ENCODE results near the gene DUS1L.

Gene DUS1L

DNA sequence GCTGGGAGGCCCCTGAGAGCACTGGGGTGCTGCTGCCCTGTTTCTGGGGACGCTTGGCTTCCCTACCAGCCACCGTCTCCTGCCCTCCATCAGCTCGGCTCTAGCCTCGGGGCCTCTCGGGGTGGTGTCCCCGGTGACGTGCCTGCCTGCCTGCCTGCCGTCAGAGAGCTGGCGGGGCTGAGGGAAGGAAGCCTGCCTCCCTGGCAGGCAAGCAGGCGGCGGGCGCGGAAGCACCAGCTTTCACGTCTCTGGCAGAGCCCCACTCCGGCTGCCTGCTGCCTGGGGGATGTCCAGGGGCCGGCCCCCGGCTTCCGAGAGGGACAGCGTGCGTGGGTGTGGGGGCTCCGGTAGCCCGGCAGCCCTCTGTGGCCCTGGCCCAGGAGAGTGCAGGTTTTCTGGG is 52.3 kb downstream of the DUS1L start:
- DNase-seq (ENCODE audit: low read depth) = no peak
- H3K4me3 ChIP-seq (ENCODE audit: control insufficient read depth, low read depth, low read length) = no peak overlapping the region
- TF ChIP-seq, protein P1, sequence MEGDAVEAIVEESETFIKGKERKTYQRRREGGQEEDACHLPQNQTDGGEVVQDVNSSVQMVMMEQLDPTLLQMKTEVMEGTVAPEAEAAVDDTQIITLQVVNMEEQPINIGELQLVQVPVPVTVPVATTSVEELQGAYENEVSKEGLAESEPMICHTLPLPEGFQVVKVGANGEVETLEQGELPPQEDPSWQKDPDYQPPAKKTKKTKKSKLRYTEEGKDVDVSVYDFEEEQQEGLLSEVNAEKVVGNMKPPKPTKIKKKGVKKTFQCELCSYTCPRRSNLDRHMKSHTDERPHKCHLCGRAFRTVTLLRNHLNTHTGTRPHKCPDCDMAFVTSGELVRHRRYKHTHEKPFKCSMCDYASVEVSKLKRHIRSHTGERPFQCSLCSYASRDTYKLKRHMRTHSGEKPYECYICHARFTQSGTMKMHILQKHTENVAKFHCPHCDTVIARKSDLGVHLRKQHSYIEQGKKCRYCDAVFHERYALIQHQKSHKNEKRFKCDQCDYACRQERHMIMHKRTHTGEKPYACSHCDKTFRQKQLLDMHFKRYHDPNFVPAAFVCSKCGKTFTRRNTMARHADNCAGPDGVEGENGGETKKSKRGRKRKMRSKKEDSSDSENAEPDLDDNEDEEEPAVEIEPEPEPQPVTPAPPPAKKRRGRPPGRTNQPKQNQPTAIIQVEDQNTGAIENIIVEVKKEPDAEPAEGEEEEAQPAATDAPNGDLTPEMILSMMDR (IDR thresholded peaks at IDR 0.05; ENCODE audit: control insufficient read depth, insufficient read depth, low read depth, low read length, missing control alignments) = no peak

DNA sequence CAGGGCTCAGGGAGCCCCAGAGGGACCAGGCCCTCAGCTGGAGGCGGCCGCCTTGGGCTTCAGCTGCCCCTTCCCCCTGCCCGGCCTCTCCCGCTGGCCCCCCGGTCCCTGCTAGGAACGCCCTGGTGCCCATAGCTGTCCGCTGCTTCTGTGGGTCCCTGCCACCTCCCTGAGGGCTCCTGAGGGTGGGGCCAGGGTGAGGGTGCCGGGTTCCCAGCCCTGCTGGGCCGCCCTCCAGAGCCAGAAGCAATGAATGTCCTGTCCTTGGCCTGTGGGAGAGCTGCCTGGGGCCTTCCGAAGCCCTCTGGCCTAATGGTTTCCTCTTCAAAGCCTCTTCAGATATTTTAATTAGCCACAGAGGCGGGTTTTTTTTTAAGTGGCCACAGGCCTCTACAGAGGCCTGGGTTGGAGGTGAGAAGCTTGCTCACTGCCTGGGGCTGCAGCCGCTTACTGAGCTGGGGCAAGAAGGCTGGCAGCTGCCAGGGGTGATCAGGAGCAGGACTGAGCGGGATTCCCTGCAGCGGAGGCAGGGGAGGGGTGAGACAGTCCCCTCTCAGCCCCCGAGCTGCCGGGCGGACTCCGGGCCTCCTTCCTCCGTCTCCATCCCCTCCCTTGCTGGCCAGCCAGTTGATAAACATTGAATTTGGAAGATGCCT is 52.8 kb downstream of the DUS1L start:
- H3K4me3 ChIP-seq (ENCODE audit: control insufficient read depth, low read depth, low read length) = no peak overlapping the region
- TF ChIP-seq, protein P1 (IDR thresholded peaks at IDR 0.05; ENCODE audit: control insufficient read depth, insufficient read depth, low read depth, low read length, missing control alignments) = no peak
- DNase-seq (ENCODE audit: low read depth) = no peak

DNA sequence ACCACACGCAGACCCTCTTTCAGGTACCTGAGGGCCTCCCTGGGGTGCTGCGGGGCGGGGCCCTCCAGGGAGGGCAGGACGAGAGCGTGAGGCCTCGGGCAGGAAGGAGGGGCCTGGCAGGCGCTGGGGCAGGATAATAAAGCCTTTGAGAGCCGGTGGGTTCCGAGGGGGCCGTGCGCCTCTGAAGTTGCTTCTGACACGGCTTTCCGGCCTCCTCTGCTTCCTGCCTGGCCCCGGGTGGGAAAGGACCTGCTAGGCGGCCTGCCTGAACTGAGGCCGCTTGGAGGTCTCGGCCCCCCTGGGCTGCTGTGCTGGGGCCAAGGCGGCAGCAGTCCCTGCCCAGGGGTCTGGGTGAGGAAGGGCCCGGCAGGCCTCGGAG is 53.4 kb downstream of the DUS1L start:
- no peak for DNase-seq (ENCODE audit: low read depth)
- H3K4me3 ChIP-seq (ENCODE audit: control insufficient read depth, low read depth, low read length) = no peak overlapping the region
- TF ChIP-seq, protein P1 (IDR thresholded peaks at IDR 0.05; ENCODE audit: control insufficient read depth, insufficient read depth, low read depth, low read length, missing control alignments) = no peak

DNA sequence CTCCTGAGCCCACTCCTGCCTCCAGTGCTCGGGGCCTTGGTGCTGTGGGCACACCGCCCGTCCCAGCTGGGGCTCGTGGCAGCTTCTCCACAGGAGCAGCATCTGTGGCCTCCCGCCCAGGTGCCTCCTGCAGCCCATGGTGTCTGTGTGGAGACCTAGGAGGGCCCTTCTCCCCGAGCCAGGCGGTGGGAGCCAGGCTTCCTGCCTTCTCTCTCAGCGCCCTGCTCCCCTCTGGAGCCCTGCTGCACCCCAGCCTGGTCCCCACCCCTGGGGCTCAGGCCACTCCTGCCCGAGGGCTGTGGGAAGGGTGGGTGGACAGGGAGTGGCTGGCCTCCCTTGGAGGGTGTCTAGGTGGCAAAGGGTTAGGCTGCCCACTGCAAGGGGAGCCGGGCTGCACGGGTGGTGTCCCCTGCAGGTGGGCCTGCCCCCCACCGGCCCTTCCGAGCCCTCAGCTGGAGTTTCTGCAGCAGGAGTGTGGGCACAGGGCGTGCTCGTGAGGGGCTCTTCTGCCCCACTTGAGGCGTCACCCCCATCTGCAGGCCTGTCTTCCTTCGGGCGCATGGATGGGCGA is 53.9 kb downstream of the DUS1L start:
- no peak overlapping the region for H3K4me3 ChIP-seq (ENCODE audit: control insufficient read depth, low read depth, low read length)
- TF ChIP-seq, protein P1 (IDR thresholded peaks at IDR 0.05; ENCODE audit: control insufficient read depth, insufficient read depth, low read depth, low read length, missing control alignments) = no peak
- DNase-seq (ENCODE audit: low read depth) = no peak

DNA sequence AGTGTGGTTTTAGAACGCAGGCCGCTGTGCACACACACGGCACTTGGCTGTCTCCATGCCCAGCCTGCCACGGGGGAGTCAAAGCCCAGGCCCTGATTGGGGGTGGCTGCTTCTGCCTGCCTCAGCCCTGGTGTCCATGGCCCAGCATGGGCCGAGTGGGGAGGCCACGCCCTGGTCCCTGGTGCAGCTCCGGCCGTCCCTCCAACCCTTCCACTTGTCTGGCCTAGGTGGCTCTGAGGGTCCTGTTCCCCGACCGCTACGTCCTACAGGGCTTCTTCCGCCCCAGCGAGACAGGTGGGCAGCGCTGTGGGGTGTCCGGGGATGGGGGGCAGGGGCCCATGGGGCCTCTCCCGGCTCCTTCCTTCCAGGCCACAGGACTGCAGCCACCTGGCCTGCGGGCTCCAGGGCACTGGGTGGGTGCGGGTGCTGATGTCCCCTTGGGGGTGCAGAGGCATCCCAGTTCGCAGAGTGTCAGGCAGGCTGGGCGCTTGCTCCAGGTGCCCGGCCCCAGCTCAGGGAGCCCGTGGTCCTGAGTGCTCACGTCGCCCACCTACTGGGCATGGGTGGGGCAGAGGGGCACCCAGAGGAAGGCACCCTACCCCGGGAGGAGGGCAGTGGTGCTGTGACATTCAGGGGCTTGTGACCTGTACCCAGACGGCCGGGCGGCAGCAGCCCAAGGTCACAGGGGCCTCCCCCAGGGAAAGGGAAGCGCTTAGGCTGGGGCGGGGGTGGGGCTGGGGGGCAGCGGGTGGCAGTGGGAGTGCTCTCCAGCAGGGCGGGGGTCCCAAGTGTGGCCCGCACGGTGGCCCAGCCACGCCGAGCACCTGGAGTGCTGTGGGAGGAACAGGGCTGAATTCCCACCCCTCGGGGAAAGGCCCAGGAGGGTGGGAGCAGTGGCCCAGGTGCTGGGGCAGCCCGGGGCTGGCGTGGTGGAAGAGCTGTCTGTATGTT is 54.8 kb downstream of the DUS1L start:
- no peak overlapping the region for H3K4me3 ChIP-seq (ENCODE audit: control insufficient read depth, low read depth, low read length)
- DNase-seq (ENCODE audit: low read depth) = no peak
- TF ChIP-seq, protein P1 (IDR thresholded peaks at IDR 0.05; ENCODE audit: control insufficient read depth, insufficient read depth, low read depth, low read length, missing control alignments) = no peak

DNA sequence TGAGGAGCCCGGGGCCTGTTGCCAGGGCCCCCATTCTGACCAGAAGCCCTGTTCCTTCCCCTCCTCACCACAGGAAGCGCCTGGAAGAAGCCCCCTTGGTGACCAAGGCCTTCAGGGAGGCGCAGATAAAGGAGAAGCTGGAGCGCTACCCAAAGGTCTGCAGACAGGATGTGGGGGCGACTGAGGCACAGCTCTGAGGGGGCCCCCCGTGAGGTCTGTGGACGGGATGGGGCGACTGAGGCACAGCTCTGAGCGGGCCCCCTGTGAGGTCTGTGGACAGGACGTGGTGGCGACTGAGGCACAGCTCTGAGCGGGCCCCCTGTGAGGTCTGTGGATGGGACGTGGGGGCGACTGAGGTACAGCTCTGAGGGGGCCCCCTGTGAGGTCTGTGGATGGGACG is 56.2 kb downstream of the DUS1L start:
- no peak for DNase-seq (ENCODE audit: low read depth)
- TF ChIP-seq, protein P1 (IDR thresholded peaks at IDR 0.05; ENCODE audit: control insufficient read depth, insufficient read depth, low read depth, low read length, missing control alignments) = no peak
- no peak overlapping the region for H3K4me3 ChIP-seq (ENCODE audit: control insufficient read depth, low read depth, low read length)
